G401 (cell line): ENCODE measurements around the gene AASDHPPT. TPM values are rescaled to one million over a fixed set of nuclear protein-coding genes. Genes with fewer than 3 reads are reported as not detected.
A peak's percentile ranks its signal among the peaks of the same experiment; 100 is the strongest.
"Not testable (repeated sequence)": the region's sequence is repeated elsewhere in the genome, so short reads cannot be mapped to it uniquely, and the experiment has no call there.

Source experiments
- DNase-seq: peaks from one replicate; pipeline ENCODE4 v3.0.0-alpha.2; 2015; ENCODE audit warnings: low spot score
- in situ Hi-C: cut with HindIII; loops from 2 replicates; pipeline ENCODE4 v1.10.0; 2016; ENCODE audit warnings: low sequenced_read_pairs, mixed read lengths
- total RNA-seq: library from RNA; depleted of rRNA; stranded (reverse); fragments of >200 nt; shearing (Covaris generic); gene quantifications from 2 replicates; pipeline ENCODE4 v1.2.3, GENCODE V29; 2014; rRNA removed

Gene AASDHPPT, protein sequence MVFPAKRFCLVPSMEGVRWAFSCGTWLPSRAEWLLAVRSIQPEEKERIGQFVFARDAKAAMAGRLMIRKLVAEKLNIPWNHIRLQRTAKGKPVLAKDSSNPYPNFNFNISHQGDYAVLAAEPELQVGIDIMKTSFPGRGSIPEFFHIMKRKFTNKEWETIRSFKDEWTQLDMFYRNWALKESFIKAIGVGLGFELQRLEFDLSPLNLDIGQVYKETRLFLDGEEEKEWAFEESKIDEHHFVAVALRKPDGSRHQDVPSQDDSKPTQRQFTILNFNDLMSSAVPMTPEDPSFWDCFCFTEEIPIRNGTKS
- total RNA-seq, result 83.6 and 120 TPM in 2 replicates

DNA sequence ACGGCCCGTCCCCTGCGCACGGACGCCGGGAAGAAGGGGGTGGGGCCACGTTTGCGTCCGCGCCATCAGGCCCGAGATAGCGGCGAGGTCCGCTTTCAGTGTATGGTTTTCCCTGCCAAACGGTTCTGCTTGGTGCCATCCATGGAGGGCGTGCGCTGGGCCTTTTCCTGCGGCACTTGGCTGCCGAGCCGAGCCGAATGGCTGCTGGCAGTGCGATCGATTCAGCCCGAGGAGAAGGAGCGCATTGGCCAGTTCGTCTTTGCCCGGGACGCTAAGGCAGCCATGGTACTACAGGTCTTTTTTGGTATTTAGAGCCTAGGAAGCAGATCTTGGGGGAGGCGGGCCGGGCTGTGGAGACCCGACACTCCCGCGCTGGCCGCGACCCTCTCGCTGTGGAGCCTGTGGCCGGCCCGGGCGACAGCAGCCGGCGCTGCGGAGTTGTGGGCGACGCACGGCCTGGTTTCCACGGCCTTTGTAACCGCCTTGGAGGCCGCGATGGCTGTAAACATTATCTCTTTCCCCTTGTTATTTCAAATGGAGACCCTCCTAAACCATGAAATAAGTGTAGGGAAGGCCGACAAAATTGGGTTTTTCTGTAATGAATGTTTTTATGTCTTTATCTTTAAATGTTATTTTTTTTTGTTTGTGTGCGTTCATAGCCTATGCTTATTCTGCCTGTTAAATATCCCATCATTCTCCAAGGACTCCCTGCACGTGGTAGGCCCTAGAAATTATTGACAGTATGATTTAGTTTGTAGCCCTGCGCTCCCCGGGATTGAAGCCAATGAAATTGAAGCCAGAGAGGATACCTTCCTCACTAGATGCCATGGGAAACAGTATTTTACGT is at the start of gene AASDHPPT:
Gene AASDHPPT (plus strand): TSS at position 54 of the 847 bp plus-strand sequence. CDS start 49 bp downstream, at position 103.
- in situ Hi-C loops, result no loop called here
- peak; percentile 63 for DNase-seq

DNA sequence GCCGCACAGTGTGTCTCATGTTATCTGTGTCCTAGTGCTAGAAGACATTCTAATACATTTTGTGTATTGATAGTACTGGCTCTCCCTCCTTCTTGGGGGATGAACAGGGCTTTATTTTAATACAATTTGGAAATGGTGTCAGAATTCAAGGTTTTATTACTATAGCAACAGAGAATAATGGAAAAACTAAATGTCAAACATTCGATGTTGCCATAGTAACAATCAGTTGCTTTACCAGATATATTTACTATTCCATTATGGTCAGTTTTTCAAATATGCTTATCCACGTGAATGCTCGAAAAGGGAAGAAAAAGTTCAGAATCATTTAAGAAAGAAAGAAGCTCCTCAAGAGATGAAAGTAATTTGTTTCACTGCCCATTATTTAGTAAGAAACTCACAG is 46.9 kb upstream of the AASDHPPT start:
- DNase-seq, result no peak
- in situ Hi-C loops, result no loop called here

DNA sequence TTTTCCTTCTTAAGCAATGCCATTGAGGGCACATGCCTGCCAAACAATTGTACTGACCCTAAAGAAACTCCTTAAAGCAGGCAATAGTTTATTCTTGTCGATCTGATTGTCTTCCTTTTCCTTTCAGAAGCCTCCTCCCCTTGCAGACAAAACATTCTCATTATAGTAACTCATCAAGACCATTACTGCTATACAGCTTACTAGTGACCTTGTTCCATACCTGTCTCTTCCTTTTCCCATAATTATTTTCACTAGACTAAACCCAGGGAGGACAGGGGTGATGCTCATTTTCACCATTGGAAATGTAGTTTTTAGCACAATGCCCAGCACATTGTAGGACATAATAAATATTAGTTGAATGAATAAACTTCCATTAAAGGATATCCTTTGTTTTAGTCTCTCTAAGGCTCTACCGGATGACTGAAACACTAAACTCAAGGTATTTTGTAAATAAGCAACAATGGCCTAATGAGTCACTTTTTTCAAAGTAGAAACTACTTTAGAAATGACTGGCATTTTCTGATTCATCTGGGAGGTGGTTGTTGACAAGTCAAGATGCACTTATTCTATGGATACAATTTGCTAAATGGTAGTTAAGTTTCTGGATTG is 46.2 kb upstream of the AASDHPPT start:
- in situ Hi-C loops, result no loop called here
- DNase-seq, result no peak

DNA sequence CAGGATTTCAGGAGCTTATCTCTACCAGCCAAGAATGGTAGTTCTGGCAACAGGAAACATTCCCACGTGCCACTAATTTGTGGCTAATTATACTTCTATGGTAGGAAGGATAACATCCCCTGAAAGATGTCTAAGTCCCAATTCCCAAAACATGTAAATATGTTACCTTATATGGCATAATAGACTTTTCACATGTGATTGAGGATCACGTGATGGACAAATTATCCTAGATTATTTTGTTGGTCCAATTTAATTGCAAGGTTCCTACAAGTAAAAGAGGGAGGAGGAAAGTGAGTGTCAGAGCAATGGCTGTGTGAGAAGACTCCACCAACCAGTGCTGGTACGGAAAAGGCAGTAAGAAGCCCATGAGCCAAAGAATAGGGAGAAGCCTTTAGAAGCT is 45.5 kb upstream of the AASDHPPT start:
- in situ Hi-C loops, result no loop called here
- DNase-seq, result no peak

DNA sequence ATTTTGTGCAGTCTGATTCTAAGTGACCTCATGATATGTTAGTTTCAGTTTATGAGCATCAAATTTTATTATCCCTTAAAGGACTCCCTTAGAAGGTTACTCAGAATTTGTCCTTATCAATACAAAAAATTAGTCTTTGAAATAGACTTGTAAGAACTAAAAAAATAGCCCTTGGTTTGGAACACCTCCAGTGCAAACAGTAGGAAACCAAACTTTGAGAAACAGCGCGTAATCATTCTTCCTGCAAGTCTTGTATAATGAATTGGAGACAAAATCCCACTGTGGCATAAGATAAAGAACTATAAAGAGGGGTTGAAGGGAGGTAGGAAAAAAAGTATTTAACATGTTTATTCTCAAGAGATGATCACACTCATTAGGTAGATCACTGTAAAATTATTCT is 44.6 kb upstream of the AASDHPPT start:
- in situ Hi-C loops, result no loop called here
- no peak for DNase-seq

DNA sequence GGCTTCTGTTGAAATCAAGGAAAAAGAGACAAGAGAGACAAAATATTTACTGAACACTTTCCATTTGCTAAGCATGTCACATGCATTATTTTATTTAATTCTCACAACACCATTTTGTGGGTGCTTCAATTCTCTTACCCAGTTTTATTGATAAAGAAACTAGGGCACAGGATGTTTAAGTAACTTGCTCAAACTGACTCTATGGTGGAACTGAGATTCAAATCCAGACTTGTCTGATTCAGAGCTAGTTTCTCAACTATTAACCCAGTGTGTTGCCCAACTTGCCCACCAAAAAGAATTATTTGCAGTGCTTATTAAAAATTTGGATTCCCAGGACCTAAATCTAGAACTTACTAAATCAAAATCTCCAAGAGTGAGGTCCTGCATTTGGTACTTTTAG is 33.9 kb upstream of the AASDHPPT start:
- DNase-seq, result no peak
- in situ Hi-C loops, result no loop called here

DNA sequence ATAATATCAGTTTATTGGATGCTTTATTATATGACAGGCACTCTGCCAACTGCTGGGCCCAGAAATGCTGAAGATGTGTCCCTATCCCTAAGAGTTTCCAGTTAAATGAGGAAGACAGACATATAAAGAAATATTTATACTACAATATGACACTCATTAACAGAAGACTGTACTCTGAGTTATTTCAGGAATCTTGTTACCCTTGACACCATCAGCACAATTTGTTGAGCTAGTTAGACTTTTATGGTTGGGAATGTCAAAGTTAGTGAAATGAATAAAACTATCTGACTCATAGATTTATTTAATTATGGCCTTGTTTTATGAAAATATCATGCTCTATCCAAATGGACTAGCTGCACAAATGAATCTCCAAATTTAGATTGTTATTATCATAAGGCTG is 29.8 kb upstream of the AASDHPPT start:
- in situ Hi-C loops, result no loop called here
- no peak for DNase-seq

DNA sequence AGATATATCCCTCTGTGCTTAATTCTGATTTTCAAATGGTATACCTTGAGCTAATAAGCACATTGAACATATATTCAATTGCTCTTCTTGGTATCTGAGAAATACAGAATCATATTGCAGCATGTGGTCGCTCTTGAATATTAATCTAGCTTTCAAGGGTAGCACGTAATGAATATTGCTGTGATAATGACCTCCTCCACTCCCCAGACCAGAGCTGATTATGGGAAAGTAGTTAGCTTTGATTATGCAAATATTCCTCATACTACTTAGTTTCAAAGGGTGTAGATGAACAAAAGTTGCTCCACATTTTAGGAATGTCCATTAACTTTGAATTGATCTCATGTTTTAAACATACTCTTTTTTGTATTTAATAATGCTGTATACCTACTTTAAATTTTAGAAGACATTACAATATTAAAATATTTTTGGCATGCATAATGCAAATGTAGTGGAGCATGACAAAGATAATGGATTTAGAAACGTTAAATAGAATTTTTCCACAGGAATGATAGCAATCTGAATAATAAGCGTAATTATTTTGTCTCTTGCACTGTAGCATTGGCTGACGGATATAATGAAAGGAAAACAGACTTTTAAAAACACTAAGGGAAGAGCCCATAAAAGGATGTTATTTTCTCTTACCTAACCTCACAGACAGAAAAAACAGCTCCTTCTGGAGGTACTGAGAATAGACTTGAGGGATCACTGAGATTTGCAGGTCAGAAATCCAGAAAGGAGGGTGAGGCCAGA is 27.6 kb upstream of the AASDHPPT start:
- DNase-seq, result no peak
- in situ Hi-C loops, result no loop called here

DNA sequence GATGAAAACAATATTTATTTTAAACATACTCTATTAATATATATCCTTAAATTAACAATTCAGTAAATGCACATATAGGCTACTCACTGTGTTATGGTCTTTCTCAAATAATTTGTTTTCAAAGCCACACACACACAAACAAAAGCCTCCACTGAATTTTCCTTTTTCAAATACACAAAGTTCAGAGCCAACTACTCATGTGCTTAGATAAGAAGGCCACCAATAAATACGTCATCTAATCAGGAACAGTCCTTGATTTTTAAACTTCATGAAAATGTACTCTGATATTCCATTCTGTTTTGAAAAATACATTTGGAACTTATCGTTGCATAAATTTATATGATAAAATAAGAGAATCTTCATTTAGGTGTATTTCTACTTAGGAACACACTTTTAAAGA is 26.4 kb upstream of the AASDHPPT start:
- in situ Hi-C loops, result no loop called here
- no peak for DNase-seq

DNA sequence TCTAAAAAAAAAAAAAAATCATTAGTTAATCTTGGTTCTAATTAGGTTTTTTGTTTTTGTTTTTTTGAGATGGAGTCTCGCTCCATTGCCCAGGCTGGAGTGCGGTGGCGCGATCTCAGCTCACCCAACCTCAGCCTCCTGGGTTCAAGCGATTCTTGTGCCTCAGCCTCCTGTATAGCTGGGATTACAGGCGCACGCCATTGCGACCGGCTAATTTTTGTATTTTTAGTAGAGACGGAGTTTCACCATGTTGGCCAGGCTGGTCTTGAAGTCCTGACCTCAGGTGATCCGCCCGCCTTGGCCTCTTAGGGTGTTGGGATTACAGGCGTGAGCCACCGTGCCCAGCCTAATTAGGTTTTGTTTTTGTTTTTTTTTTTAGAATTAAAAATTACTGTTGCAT is 19.1 kb upstream of the AASDHPPT start:
- DNase-seq, in situ Hi-C loops: not testable (repeated sequence)

DNA sequence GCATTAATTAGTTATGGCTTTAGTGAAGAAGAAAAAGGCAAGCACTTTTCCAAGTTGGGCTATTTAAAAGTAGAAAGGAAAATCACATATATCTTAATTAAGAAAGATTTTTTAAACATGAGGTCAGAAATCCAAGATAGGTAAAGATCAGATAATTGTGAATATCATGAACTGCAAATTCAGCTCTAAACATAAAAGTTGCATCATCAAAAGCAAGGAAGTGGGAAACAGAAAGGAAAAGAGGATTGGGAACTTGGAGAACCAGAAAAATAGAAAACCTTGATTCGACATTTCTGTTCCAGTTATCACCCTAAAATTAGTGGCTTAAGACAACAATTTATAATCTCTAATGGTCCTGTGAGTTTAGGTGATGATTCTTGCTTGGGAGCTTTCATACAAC is 17.8 kb upstream of the AASDHPPT start:
- in situ Hi-C loops, result no loop called here

DNA sequence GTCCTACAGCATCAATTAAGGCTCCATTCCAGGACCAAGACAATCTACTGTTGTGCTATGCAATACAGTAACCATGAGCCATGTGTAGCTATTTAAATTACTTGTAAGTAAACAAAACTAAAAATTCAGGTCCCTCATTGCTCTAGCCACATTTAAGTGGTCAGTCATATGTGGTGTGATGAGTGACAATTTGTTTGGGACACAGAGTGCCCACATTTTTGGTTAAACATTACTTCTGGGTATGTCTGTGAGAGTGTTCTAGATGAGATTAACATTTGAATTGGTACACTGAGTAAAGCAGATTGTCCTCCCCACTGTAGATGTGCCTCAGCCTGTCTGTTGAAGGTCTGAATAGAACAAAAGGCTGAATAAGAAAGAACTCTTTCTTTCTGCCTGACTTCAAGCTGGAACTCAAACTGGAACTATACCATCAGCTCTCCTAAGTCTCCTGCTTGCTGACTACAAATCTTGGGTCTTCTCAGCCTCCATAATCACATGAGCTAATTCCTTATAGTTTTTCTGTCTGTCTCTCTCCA is 16.1 kb upstream of the AASDHPPT start:
- DNase-seq, result no peak
- in situ Hi-C loops, result no loop called here

More for the DNA sequence above, 17.8 kb upstream of the AASDHPPT start:
- no peak for DNase-seq

DNA sequence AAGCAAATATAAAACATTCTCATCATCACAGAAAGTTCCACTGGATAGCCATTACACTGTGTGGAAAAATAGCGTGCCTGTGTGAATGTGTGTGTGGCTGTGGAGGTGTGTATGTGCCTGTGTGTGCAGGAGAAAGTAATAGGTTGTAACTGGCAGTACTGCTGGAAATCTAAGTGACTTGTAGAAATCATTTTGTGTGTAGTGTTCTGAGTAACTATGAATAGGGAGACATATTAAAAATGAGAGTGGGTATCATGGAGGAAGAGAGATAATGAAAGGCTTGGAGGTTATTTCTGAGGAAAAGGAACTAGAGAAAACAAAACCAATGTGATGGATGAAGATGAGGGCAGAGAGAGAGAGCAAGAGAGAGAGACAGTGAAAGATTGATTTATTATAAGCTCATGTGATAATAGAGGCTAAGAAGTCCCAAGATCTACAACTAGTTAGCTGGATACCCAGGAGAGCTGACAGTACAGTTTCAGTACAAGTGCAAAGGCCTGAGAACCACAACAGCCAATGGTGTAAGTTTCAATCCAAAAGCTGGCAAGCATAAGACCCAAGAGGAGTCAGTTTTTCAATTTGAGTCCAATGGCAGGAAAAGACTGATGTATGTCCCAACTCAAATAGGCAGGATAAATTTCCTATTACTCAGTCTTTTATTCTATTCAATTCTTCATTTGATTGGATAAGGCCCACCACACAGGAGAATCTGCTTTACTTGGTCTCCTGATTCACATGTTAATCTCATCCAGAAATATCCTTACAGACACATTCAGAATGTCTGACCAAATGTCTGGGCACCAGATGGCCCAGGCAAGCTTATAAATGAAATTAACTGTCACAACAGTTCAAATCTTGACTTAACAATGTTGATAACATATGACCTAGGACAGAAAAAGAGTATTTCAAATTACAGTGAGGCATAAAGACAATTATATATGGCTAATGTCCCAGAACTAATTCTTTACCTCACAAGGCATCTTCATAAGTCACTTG is 15.2 kb upstream of the AASDHPPT start:
- no peak for DNase-seq

DNA sequence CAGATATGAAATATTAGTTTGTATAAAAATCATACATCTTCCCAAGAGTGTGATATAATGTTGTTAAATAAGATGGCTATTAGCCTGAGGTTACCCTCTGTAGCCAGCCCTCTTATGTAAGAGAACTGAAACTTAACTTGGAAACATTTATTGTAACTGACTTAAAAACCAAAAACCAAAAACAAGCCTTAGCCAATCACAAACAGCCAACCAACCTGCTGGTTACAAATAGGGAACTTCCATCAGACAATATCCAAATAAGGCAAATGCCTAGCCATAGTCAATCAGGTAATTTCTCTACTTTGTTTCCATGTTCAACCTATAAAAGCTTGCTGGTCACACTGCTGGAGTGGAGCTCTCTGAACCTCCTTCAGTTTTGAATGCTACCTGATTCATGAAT is 14.5 kb upstream of the AASDHPPT start:
- DNase-seq, result no peak
- in situ Hi-C loops, result no loop called here

More for the DNA sequence above, 15.2 kb upstream of the AASDHPPT start:
- in situ Hi-C loops, result no loop called here

DNA sequence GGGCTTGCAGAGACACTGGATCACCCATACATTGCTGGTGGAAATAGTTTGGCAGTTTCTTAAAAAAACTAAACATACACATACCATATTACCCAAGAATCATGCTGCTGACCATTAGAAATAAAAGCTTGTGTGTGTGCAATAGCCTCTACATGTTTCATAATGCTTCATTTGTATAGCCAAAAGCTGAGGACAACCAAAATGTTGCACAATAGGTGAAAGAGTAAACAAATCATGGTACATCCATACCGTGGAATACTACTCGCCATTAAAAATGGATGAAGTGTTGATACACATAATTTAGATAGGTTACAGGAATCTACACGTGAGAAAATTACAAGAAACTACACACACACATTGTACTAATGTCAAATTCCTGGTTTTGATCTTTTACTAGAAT is 6.9 kb upstream of the AASDHPPT start:
- in situ Hi-C loops, result no loop called here
- DNase-seq, result no peak

DNA sequence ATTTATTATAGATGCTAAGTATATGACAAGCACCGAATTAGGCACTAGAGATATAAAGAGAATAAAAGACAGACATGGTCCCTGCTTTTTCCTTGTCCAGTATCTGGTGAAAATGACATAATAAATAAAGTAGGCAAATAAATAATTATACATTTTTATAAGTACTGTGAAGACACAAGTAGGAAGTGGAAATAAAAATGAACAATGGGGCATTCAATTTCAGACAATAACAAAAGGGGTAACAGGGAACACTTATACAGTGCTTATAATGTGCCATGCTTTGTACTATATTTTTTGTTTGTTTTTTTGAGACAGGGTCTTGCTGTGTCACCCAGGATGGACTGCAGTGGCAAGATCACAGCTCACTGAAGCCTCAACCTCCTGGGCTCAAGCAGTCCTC is 4.7 kb upstream of the AASDHPPT start:
- no peak for DNase-seq
- in situ Hi-C loops, result no loop called here

DNA sequence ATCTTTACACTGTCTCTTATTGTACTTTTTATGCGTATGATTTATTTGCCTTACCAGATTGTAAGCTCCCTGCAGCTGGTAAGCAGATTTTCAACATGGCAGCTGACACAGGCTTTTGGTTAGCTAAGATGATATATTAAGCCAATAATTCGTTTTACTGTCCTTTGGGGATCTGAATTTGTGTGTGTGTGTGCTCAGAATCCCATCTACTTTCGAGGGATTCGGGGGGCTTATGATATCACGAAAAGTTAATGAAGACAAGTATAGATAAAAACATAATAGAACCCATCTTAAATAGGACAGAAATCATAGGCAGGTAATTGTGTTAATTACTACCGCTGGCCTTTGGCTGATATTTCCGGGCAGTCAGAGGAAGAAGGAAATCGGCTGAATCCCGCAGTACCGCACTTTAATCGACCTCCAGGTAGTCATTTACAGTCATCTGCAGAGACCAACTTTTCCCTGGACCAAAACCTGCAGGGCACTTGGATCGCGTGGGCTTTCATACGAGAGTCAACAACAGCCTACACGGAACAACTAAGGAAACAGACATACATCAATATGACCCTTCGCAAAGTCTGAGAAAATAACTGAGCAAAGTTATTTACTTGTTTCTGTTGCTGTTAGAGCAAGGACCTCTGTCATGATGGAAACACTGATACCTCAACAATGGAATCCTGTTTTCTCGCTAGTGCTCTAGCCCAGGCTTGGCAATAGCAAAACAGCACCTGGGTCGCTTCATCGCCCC is 1.1 kb upstream of the AASDHPPT start:
- DNase-seq, result no peak
- in situ Hi-C loops, result no loop called here
